PC-9 (cell line): Measurements from ENCODE around the gene MYOF. TPM values are rescaled to one million over a fixed set of nuclear protein-coding genes. Genes with fewer than 3 reads are reported as not detected.

Experiments
- BruUV-seq: library from RNA; stranded (reverse); fragments of 400-500 nt; replicated peaks from 2 replicates; lab custom pipeline; 2021; lab: Mats Ljungman, UMichigan
- CTCF ChIA-PET: fragments of 300-600 bp; sonication (Branson Sonifier 250); formaldehyde crosslinking; loops from one replicate; lab custom pipeline; 2022; ENCODE audit warnings: antibody characterized with exemption; lab: Charles Lee
- POLR2A ChIA-PET: fragments of 300-600 bp; sonication (Branson Sonifier 250); formaldehyde crosslinking; loops from one replicate; lab custom pipeline; 2022; ENCODE audit warnings: antibody characterized with exemption; ENCODE audit not compliant: unreplicated experiment; lab: Charles Lee
- DNase-seq, 2 experiments: peaks; one replicate each; pipeline versions ENCODE4 v3.0.0 to v3.0.0-alpha.2; 2015 to 2022; ENCODE audit warnings: mixed read lengths in 1 of 2
- H2AFZ ChIP-seq: fragments of 200-600 bp; sonication (generic); 2 replicates; pipeline ENCODE4 v1.8.1; 2017; ENCODE audit warnings: antibody characterized with exemption
- H3F3A ChIP-seq: fragments of 200-600 bp; sonication (generic); 2 replicates; pipeline ENCODE4 v1.8.1; 2017; ENCODE audit warnings: antibody characterized with exemption, mild to moderate bottlenecking, low read depth; ENCODE audit not compliant: insufficient read depth
- H3K27ac ChIP-seq: fragments of 200-600 bp; sonication (generic); 2 replicates; pipeline ENCODE4 v1.6.1; 2016; ENCODE audit warnings: mixed run types
- H3K27me3 ChIP-seq: fragments of 200-600 bp; sonication (generic); 2 replicates; pipeline ENCODE4 v1.6.1; 2016; ENCODE audit warnings: low read depth, mixed run types; ENCODE audit not compliant: insufficient read depth
- H3K36me3 ChIP-seq: fragments of 200-600 bp; sonication (generic); 2 replicates; pipeline ENCODE4 v1.6.1; 2016; ENCODE audit warnings: low read depth, mixed run types
- H3K4me1 ChIP-seq: fragments of 200-600 bp; sonication (generic); replicated peaks from 2 replicates; pipeline ENCODE4 v1.6.1; 2016; ENCODE audit warnings: mixed run types; ENCODE audit not compliant: insufficient read depth
- H3K4me2 ChIP-seq: fragments of 200-600 bp; sonication (generic); 2 replicates; pipeline ENCODE4 v1.6.1; 2017; ENCODE audit warnings: mixed run types
- H3K4me3 ChIP-seq: fragments of 200-600 bp; sonication (generic); 2 replicates; pipeline ENCODE4 v1.6.1; 2016; ENCODE audit warnings: mixed run types
- H3K79me2 ChIP-seq: fragments of 200-600 bp; sonication (generic); 2 replicates; pipeline ENCODE4 v1.6.1; 2017; ENCODE audit warnings: low read depth, mixed run types
- H3K9me2 ChIP-seq: fragments of 200-600 bp; sonication (generic); 2 replicates; pipeline ENCODE4 v1.8.1; 2017; ENCODE audit warnings: mild to moderate bottlenecking; ENCODE audit not compliant: insufficient read depth
- H3K9me3 ChIP-seq: fragments of 200-600 bp; sonication (generic); 2 replicates; pipeline ENCODE4 v1.8.1; 2016; ENCODE audit warnings: low read depth; ENCODE audit not compliant: insufficient read depth
- H4K20me1 ChIP-seq: fragments of 200-600 bp; sonication (generic); 2 replicates; pipeline ENCODE4 v1.8.1; 2017; ENCODE audit not compliant: insufficient read depth
- CTCF ChIP-seq: fragments of 200-600 bp; sonication (generic); conservative IDR thresholded peaks from 2 replicates; pipeline ENCODE4 v1.6.1; 2017; ENCODE audit warnings: mixed run types, antibody characterized with exemption, mild to moderate bottlenecking, moderate library complexity
- EZH2 ChIP-seq: fragments of 200-600 bp; sonication (generic); IDR thresholded peaks from 2 replicates; pipeline ENCODE4 v1.8.0; 2017; ENCODE audit warnings: antibody characterized with exemption, low read depth
- intact Hi-C: fragments of 100-400 bp; cut with micrococcal nuclease; formaldehyde crosslinking; loops from one replicate; pipeline ENCODE4 v1.10.0; 2022; ENCODE audit not compliant: unreplicated experiment
- total RNA-seq: library from RNA; stranded (reverse); gene quantifications from 2 replicates; pipeline ENCODE4 v1.2.3, GENCODE V29; 2021

Gene MYOF
- total RNA-seq, 1 experiment from 2014 or later, result 274 TPM

GRCh38 chr10:93346694-93347093 is 135.4 kb downstream of the MYOF start:
- Histone ChIP-seq H3K9me2 (no peaks in the 10 kb centered on the region), H3F3A (no peaks in the 10 kb centered on the region; the same call in 1 of the 2 replicates), H2AFZ (no peak overlapping the region), H3K79me2 (no peaks in the 10 kb centered on the region), H3K9me3 (no peaks in the 10 kb centered on the region), H3K4me2 (no peak overlapping the region), H3K36me3 (no peaks in the 10 kb centered on the region), H3K27ac (no peak overlapping the region), H3K27me3 (no peaks in the 10 kb centered on the region), H3K4me3 (no peak overlapping the region), H4K20me1 (no peaks in the 10 kb centered on the region), H3K4me1 (no peaks in the 10 kb centered on the region)
- POLR2A ChIA-PET, result interaction anchor here (0.6 kb wide), 2 partner anchors 25 to 99 kb away, joined by 4 to 5 read pairs; no protein-coding TSS in a partner anchor
- intact Hi-C loops, result no loop called here
- TF ChIP-seq EZH2, result no peak
- no peak for TF ChIP-seq CTCF
- no TSS peak for BruUV-seq
- CTCF ChIA-PET, result no interaction called here
- no peak for DNase-seq

GRCh38 chr10:93346108-93346507 is 136.0 kb downstream of the MYOF start:
- no peaks in the 10 kb centered on the region for H3K9me2 ChIP-seq
- H3K27ac ChIP-seq, result no peak overlapping the region
- ChIA-PET POLR2A (interaction anchor here (0.6 kb wide), 1 partner anchor 25 kb away, joined by 4 read pairs; no protein-coding TSS in a partner anchor), CTCF (no interaction called here)
- H3K79me2 ChIP-seq, result no peaks in the 10 kb centered on the region
- no peaks in the 10 kb centered on the region for H3K4me1 ChIP-seq
- DNase-seq, result no peak
- no peak overlapping the region for H3K4me2 ChIP-seq
- no peak overlapping the region for H2AFZ ChIP-seq
- no peaks in the 10 kb centered on the region for H3K9me3 ChIP-seq
- intact Hi-C loops, result no loop called here
- H3K27me3 ChIP-seq, result no peaks in the 10 kb centered on the region
- no peaks in the 10 kb centered on the region for H3K36me3 ChIP-seq
- H4K20me1 ChIP-seq, result no peaks in the 10 kb centered on the region
- no peak overlapping the region for H3K4me3 ChIP-seq
- H3F3A ChIP-seq, result no peaks in the 10 kb centered on the region; the same call in 1 of the 2 replicates
- TF ChIP-seq CTCF (no peak), EZH2 (no peak)
- BruUV-seq, result no TSS peak

GRCh38 chr10:93344691-93345090 is 137.4 kb downstream of the MYOF start:
- Histone ChIP-seq H3K9me2 (no peaks in the 10 kb centered on the region), H3K36me3 (no peaks in the 10 kb centered on the region), H2AFZ (no peak overlapping the region), H3K9me3 (no peaks in the 10 kb centered on the region), H3K4me1 (no peaks in the 10 kb centered on the region), H3F3A (no peaks in the 10 kb centered on the region; the same call in 1 of the 2 replicates), H4K20me1 (no peaks in the 10 kb centered on the region), H3K27me3 (no peaks in the 10 kb centered on the region), H3K27ac (no peak overlapping the region), H3K4me2 (no peak overlapping the region), H3K79me2 (no peaks in the 10 kb centered on the region), H3K4me3 (no peak overlapping the region)
- no peak for TF ChIP-seq CTCF
- no peak for TF ChIP-seq EZH2
- ChIA-PET CTCF (interaction anchor here (0.6 kb wide), 1 partner anchor 459 kb away, joined by 4 read pairs; no protein-coding TSS in a partner anchor), POLR2A (no interaction called here)
- DNase-seq, result no peak
- intact Hi-C loops, result no loop called here
- BruUV-seq, result no TSS peak
